RWPE2 (cell line): ENCODE measurements around the gene MAP3K7CL.

Experiments
- ATAC-seq: fragments of 200-7000 bp; cut with Tn5 transposase; 3 replicates; pipeline ENCODE4 v1.9.1; 2021; ENCODE audit warnings: low read depth
- DNase-seq: peaks from one replicate; pipeline ENCODE4 v3.0.0-alpha.2; 2020; ENCODE audit warnings: low spot score
- H3K27ac ChIP-seq: fragments of 450-650 bp; 2 replicates; pipeline ENCODE4 v1.5.1; 2017; ENCODE audit warnings: mild to moderate bottlenecking; ENCODE audit not compliant: poor library complexity, severe bottlenecking
- H3K27me3 ChIP-seq: fragments of 250-450 bp; sonication (Bioruptor Pico); 2 replicates; pipeline ENCODE4 v1.5.1; 2021; ENCODE audit warnings: mild to moderate bottlenecking, moderate library complexity; ENCODE audit not compliant: insufficient read depth, poor library complexity, severe bottlenecking
- H3K36me3 ChIP-seq: fragments of 250-450 bp; sonication (Bioruptor Pico); 2 replicates; pipeline ENCODE4 v1.5.1; 2020; ENCODE audit warnings: low read depth, mild to moderate bottlenecking, moderate library complexity
- H3K4me1 ChIP-seq: fragments of 250-450 bp; sonication (Bioruptor Pico); 2 replicates; pipeline ENCODE4 v1.5.1; 2021; ENCODE audit warnings: mild to moderate bottlenecking, moderate library complexity; ENCODE audit not compliant: insufficient read depth, poor library complexity, severe bottlenecking
- H3K4me3 ChIP-seq: fragments of 250-450 bp; sonication (Bioruptor Pico); 2 replicates; pipeline ENCODE4 v1.5.1; 2021; ENCODE audit warnings: mild to moderate bottlenecking, moderate library complexity; ENCODE audit not compliant: severe bottlenecking
- H3K9me3 ChIP-seq: fragments of 250-450 bp; sonication (Bioruptor Pico); 2 replicates; pipeline ENCODE4 v1.5.1; 2021; ENCODE audit warnings: mild to moderate bottlenecking, moderate library complexity; ENCODE audit not compliant: severe bottlenecking
- TF ChIP-seq, protein P1 (sequence below): fragments of 450-650 bp; IDR thresholded peaks from one replicate; pipeline ENCODE4 v1.5.1; 2017; ENCODE audit warnings: mild to moderate bottlenecking, moderate library complexity; ENCODE audit not compliant: poor library complexity, severe bottlenecking

The MAP3K7CL gene

GRCh38 chr21:29098156-29098555, 32.3 kb upstream of the MAP3K7CL start:
- Histone ChIP-seq H3K36me3 (no peaks in the 10 kb centered on the region), H3K27me3 (no peaks in the 10 kb centered on the region), H3K4me3 (no peak overlapping the region), H3K9me3 (no peaks in the 10 kb centered on the region), H3K4me1 (no peaks in the 10 kb centered on the region), H3K27ac (no peak overlapping the region)
- no peak for ATAC-seq
- TF ChIP-seq, protein P1, sequence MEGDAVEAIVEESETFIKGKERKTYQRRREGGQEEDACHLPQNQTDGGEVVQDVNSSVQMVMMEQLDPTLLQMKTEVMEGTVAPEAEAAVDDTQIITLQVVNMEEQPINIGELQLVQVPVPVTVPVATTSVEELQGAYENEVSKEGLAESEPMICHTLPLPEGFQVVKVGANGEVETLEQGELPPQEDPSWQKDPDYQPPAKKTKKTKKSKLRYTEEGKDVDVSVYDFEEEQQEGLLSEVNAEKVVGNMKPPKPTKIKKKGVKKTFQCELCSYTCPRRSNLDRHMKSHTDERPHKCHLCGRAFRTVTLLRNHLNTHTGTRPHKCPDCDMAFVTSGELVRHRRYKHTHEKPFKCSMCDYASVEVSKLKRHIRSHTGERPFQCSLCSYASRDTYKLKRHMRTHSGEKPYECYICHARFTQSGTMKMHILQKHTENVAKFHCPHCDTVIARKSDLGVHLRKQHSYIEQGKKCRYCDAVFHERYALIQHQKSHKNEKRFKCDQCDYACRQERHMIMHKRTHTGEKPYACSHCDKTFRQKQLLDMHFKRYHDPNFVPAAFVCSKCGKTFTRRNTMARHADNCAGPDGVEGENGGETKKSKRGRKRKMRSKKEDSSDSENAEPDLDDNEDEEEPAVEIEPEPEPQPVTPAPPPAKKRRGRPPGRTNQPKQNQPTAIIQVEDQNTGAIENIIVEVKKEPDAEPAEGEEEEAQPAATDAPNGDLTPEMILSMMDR, result no peak
- DNase-seq, result no peak

DNA sequence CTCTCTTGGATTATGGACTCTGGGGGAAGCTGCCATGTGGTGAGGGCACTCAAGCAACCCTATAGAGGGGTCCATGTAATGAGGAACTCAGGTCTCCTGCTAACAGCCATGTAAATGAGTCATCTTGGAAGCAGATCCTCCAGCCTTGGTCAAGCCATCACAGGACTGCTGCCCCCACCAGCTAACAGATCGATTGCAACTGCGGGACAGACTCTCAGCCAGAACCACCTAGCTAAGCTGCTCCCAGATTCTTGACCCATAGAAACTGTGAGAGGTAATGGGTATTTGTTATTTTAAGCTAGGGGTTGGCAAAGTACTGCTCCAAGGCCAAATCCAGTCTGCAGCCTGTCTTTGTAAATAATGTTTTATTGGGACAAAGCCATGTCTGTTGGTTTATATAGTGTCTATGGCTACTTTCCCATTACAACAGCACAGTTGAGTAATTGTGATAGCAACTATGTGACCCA, 27.6 kb upstream of the MAP3K7CL start:
- H3K4me3 ChIP-seq, result no peak overlapping the region
- H3K9me3 ChIP-seq, result no peaks in the 10 kb centered on the region
- H3K36me3 ChIP-seq, result no peaks in the 10 kb centered on the region
- H3K27ac ChIP-seq, result no peak overlapping the region
- ATAC-seq, result no peak
- no peak for DNase-seq
- no peaks in the 10 kb centered on the region for H3K27me3 ChIP-seq
- TF ChIP-seq, protein P1, result no peak
- H3K4me1 ChIP-seq, result peaks cover 11% of the 10 kb centered on the region

GRCh38 chr21:29104239-29104708, 26.2 kb upstream of the MAP3K7CL start:
- H3K4me3 ChIP-seq, result no peak overlapping the region
- H3K27ac ChIP-seq, result peak overlapping the region; percentile 56
- H3K4me1 ChIP-seq, result peaks cover 11% of the 10 kb centered on the region
- ATAC-seq (no peak), DNase-seq (no peak)
- TF ChIP-seq, protein P1, result no peak
- no peaks in the 10 kb centered on the region for H3K9me3 ChIP-seq
- no peaks in the 10 kb centered on the region for H3K27me3 ChIP-seq
- H3K36me3 ChIP-seq, result no peaks in the 10 kb centered on the region

- ATAC-seq, result peak; percentile 99
- DNase-seq, result no peak
- no peaks in the 10 kb centered on the region for H3K27me3 ChIP-seq
- no peaks in the 10 kb centered on the region for H3K36me3 ChIP-seq
- no peak overlapping the region for H3K4me3 ChIP-seq
- H3K27ac ChIP-seq, result peak overlapping the region; percentile 56
- TF ChIP-seq, protein P1, result peak; percentile 31
- H3K4me1 ChIP-seq, result peaks cover 11% of the 10 kb centered on the region
- no peaks in the 10 kb centered on the region for H3K9me3 ChIP-seq
These were observed 25.2 kb upstream of the MAP3K7CL start for GRCh38 chr21:29105218-29105617.

- H3K27ac ChIP-seq, result peak overlapping the region; percentile 57
- DNase-seq, result no peak
These were observed 15.5 kb upstream of the MAP3K7CL start for GRCh38 chr21:29114765-29115500.

More at GRCh38 chr21:29114765-29115500, 15.5 kb upstream of the MAP3K7CL start:
- H3K4me3 ChIP-seq, result no peak overlapping the region
- no peaks in the 10 kb centered on the region for H3K9me3 ChIP-seq
- ATAC-seq, result peak; percentile 98
- TF ChIP-seq, protein P1, result no peak
- H3K4me1 ChIP-seq, result peaks cover 11% of the 10 kb centered on the region
- H3K36me3 ChIP-seq, result no peaks in the 10 kb centered on the region
- H3K27me3 ChIP-seq, result no peaks in the 10 kb centered on the region
